ENCODE data around the gene THAP9.
A peak's percentile ranks its signal among the peaks of the same experiment; 100 is the strongest.
"Not testable (repeated sequence)": the region's sequence is repeated elsewhere in the genome, so short reads cannot be mapped to it uniquely, and the experiment has no call there.

Gene THAP9

GRCh38 chr4:82896755-82897154, 3.8 kb upstream of the THAP9 start:
- no peak for DNase-seq (ENCODE audit: low read depth, low spot score)

- DNase-seq (ENCODE audit: low read depth, low spot score) = peak; percentile 91
These were observed 2.0 kb upstream of the THAP9 start for GRCh38 chr4:82898322-82899243.

GRCh38 chr4:82899374-82900065, 1.0 kb upstream of the THAP9 start:
- DNase-seq (ENCODE audit: low read depth, low spot score) = peak; percentile 28

DNA sequence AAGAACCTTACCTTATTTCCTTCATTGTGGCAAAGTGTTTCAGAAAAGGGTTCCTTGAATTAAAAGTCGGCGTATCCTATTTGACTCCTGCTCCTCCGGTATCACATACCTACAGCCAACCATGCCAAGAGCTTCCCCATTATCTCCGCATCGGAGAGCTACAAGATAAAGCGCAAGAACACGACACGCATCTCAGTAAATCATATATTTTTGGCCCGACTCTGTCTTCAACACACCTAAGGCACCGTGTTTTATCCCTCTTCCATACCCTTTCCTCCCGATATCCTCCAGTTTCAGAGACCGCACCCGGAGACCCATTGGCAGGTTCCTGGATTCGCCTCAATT, 497 bp upstream of the THAP9 start:
- no peak for DNase-seq (ENCODE audit: low read depth, low spot score)

GRCh38 chr4:82901183-82901718, 716 bp downstream of the THAP9 start:
- DNase-seq (ENCODE audit: low read depth, low spot score) = no peak

GRCh38 chr4:82903737-82904136, 3.2 kb downstream of the THAP9 start:
- DNase-seq (ENCODE audit: low read depth, low spot score) = no peak

GRCh38 chr4:82905205-82905604, 4.7 kb downstream of the THAP9 start:
- DNase-seq (ENCODE audit: low read depth, low spot score) = peak; percentile 21

DNA sequence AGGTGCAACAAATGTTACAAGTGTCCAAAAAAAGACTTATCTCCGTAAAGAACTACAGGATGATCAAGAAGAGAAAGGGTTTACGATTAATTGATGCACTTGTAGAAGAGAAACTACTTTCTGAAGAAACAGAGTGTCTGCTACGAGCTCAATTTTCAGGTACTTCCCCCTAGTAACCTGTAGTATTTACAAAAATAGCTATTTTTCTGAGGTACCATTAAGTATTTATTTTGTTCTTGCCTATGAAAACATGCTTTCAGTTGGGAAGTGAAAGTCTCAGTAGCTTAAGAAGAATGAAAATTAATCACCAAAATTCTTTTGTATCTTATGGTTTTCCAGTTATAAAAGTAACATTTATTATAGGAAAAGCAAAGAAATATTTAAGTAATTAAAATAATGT, 5.9 kb downstream of the THAP9 start:
- no peak for DNase-seq (ENCODE audit: low read depth, low spot score)

- DNase-seq (ENCODE audit: low read depth, low spot score) = no peak
These were observed 8.8 kb downstream of the THAP9 start for GRCh38 chr4:82909326-82909725.

DNA sequence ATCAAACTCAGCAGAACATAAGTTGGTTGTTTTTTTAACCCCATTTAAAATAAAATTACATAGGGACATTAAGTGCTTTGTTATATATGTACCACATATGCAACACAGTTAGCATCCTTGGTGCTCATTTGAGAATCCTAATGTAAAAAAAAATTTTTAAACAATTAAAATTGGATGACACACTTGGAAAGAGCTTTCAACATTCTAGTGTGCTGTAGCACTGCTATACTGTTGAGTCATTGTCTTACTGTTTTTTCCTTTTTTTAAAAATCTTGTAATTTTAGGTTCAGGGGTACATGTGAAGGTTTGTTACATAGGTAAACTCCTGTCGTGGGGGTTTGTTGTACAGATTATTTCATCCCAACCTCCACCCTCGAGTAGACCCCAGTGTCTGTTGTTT, 12.8 kb downstream of the THAP9 start:
- no peak for DNase-seq (ENCODE audit: low read depth, low spot score)

GRCh38 chr4:82913968-82914367, 13.4 kb downstream of the THAP9 start:
- DNase-seq (ENCODE audit: low read depth, low spot score) = not testable (repeated sequence)

DNA sequence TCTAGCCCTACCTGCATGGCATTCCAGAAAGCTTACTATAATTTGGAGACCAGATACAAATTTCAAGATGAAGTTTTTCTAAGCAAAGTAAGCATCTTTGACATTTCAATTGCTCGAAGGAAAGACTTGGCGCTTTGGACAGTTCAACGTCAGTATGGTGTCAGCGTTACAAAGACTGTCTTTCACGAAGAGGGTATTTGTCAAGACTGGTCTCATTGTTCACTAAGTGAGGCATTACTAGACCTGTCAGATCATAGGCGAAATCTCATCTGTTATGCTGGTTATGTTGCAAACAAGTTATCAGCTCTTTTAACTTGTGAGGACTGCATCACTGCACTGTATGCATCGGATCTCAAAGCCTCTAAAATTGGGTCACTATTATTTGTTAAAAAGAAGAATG, 17.6 kb downstream of the THAP9 start:
- no peak for DNase-seq (ENCODE audit: low read depth, low spot score)

- DNase-seq (ENCODE audit: low read depth, low spot score) = no peak
These were observed 18.9 kb downstream of the THAP9 start for GRCh38 chr4:82919386-82919785.

DNA sequence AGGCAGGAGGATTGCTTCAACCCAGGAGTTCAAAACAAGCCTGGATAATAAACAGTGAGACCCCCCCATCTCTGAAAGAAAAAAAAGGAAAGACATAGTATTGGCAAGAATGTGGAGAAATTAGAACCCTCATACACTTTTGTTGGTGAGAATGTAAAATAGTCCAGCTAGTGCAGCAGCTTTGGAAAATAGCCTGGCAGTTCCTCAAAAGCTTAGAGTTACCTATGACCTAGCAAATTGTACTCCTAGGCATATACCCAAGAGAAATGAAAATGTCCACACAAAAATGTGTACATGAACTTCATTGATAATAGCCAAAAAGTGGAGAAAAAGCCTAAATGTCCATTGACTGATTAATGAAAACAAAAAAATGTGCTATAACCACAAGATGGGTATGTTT, 21.3 kb downstream of the THAP9 start:
- no peak for DNase-seq (ENCODE audit: low read depth, low spot score)

DNA sequence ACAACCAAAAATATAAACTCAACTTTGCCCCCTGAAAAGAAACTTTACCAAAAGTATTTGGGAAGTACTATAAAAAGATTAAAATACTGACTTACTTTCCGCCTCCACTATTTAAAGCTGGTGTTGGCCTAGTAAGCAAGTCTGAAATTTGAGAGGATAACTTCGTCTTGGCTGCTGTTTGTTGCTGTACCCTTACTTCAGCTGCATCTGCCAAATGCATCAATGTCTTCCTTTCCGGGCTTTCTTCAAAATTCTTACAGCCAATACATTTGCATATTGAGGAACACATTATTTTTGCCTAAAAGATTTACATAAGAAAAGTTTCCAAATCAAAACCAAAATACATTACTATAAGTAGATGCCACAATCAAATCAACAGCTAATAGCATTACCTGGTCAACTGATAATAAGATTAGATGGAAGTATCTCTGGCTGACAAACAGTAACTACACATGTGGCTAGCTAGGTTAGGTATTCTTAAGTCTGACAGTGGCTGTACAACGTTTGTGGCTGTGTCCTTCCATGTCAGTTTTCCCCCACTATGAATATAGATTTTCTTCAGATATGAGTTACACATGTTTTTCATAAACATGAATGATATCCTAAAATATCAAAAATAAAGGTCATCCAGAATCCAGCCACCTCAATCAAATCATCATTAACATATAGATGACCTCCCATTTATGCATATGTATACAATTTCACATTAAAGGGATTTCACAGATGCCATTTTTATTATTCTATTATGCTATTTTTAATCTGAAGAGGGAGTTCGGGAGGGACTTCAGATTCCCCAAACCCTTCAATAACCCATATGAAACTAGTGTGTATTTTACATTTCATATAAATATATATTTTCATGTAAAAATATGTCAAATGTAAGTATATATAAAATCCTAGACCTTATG, 30.6 kb downstream of the THAP9 start:
- DNase-seq (ENCODE audit: low read depth, low spot score) = no peak

DNA sequence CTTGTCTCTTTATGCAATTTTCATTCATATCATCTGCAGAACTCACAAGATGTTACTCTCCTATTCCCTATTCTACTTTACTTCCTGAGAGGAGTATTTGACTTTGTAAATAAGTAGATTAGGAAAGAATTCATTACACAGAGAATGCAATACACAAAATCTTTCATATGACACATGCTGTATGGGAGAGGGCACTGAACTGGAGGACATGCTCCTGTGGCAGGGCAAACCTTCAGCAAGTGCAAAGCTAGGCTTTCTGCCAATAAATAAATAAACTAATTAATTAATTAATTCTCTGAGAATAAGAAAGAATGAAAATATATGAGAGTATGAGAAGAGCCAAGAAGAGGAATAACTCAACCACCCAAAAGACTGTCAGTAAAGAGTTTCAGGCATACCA, 33.9 kb downstream of the THAP9 start:
- no peak for DNase-seq (ENCODE audit: low read depth, low spot score)

DNA sequence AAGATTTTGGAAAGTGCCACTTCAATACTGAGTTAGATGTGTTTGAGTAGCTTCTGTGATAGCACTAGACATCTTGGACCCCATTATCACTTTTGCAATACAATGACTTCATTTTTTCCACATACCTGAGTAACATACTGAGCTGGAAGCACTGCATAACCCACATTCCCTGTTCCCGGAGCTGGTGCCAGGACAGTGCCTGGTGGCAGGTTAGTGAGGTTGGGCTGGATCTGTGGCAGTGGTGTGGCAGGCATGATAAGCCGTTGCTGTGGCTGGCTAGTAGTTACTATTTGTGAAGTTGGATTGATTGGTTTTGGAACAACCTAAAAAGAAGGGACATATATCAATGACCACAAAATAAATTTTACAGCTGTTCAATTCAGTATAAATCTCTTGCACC, 38.9 kb downstream of the THAP9 start:
- DNase-seq (ENCODE audit: low read depth, low spot score) = peak; percentile 3

- no peak for DNase-seq (ENCODE audit: low read depth, low spot score)
These were observed 47.0 kb downstream of the THAP9 start for GRCh38 chr4:82947498-82947897.

DNA sequence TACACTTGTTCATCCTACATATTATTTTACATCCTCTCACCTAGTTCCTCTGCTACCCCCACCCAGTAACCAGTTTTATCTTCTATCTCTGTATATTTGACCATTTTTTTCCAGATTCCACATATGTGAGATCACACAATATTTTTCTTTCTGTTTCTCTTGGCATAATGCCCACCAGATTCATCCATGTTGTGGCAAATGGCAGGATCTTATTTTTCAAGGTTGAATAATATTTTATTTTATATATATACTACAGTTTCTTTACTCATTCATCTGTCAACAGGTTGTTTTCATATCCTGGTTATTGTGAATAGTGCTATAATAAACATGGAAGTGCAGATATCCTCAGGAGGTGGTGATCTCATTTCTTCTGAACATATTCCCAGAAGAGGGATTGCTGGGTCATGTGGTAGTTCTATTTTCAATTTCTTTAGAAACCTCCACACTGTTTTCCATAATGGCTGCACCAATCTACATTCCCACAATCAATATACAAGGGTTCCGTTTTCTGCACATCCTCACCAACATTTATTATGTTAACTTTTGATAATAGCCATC, 48.2 kb downstream of the THAP9 start:
- DNase-seq (ENCODE audit: low read depth, low spot score) = peak; percentile 27

GRCh38 chr4:82951196-82951595, 50.7 kb downstream of the THAP9 start:
- DNase-seq (ENCODE audit: low read depth, low spot score) = peak; percentile 5

GRCh38 chr4:82954212-82954611, 53.7 kb downstream of the THAP9 start:
- no peak for DNase-seq (ENCODE audit: low read depth, low spot score)

All from astrocyte of the hippocampus (primary cell).